GM19351 (cell line): ENCODE measurements around the gene NSDHL.

ENCODE experiments used
- ATAC-seq: cut with Tn5 transposase; IDR thresholded peaks from one replicate; pipeline ENCODE4 v1.9.1; 2021; ENCODE audit warnings: mild to moderate bottlenecking, moderate library complexity; ENCODE audit not compliant: unreplicated experiment

NSDHL gene

DNA sequence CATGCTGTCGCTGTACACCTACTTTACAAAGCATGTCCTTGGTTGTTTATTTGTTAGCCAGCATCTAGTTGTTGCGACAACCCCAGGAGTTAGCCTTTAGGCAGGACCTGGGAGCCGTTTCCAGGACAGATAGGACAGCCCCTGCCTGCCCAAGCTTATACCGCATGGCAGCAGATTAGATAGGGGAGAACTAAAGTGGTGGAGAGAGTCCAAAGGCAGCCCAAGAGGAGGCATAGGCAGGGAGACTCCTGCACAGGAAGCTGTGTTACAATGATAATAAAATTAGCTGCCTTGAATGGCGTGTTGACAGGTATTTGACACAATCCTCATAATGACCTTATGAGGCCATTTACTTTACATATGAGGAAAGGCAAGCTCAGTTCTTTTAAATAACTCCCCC lies 13.0 kb downstream of the NSDHL start:
- ATAC-seq: no peak

DNA sequence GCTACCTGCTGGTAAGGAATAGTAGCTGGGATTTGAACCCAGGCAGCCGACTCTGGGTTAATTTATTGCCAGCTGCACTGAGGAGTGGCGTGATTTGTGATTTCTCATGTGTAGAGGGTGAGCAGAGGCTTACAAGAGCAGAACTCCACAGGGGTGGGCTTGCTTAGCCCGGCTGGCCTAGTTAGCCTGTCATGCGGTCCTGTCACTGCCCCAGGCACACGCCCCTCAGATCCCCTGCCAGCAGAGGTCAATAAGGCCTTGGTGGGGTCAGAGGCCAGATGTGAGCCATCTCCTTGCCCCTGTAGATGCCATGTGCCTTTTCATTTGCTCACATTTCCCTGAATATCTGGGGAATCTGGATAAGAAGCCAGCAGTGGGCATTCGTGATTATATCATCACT lies 13.4 kb downstream of the NSDHL start:
- no peak for ATAC-seq

DNA sequence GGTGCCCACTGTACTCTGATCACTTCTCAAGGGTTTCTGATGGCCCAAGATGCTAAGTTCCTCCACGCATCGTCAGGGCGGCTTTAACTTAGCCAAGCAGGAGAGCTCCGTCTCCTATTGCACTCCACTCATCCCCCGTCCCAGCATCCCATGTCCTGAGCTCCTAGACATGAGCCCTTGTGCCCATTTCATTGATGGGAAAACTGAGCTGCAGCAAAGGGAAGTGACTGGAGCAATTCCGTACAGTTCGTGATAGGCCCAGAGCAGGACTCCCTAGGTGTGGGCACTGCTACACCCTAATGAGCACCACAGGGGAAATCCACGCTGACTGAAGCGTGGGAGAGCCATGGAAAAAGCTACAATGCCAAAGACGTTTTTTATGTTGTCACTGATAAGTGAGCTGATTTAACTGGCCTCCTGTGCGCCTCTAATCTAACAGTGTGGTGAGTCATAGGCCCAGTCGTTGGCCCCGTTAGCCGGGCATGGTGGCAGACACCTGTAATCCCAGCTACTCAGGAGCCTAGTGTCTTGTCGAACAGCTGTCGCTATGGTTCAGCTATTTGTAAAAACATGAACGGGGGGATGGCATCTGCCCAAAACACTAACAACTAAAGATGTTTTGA lies 14.9 kb downstream of the NSDHL start:
- ATAC-seq: no peak

- ATAC-seq: no peak
Observed at GRCh38 chrX:152847281-152847680, 16.4 kb downstream of the NSDHL start.

DNA sequence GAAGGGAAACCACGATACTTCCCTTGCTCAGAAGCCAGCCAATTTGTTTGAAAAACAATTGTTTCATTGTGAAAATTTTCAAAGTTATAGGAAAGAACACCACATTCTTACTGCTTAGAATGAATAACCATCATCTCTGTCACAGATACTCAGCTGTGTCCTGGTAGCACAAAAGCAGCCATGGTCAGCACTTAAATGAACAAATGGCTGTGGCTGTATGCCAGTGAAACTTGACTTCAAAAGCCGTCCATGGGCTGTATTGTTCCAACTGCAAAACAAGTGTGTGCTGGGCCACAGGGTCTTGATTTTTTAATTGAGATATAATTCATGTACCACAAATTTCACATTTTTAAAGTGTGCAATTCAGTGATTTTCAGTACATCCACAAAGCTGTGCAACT lies 19.6 kb downstream of the NSDHL start:
- ATAC-seq: no peak

GRCh38 chrX:152853986-152854385 lies 23.1 kb downstream of the NSDHL start:
- ATAC-seq: no peak

- no peak for ATAC-seq
Observed at GRCh38 chrX:152861116-152861515, 30.3 kb downstream of the NSDHL start.

- ATAC-seq: no peak
Observed at GRCh38 chrX:152861826-152862225, 31.0 kb downstream of the NSDHL start.

DNA sequence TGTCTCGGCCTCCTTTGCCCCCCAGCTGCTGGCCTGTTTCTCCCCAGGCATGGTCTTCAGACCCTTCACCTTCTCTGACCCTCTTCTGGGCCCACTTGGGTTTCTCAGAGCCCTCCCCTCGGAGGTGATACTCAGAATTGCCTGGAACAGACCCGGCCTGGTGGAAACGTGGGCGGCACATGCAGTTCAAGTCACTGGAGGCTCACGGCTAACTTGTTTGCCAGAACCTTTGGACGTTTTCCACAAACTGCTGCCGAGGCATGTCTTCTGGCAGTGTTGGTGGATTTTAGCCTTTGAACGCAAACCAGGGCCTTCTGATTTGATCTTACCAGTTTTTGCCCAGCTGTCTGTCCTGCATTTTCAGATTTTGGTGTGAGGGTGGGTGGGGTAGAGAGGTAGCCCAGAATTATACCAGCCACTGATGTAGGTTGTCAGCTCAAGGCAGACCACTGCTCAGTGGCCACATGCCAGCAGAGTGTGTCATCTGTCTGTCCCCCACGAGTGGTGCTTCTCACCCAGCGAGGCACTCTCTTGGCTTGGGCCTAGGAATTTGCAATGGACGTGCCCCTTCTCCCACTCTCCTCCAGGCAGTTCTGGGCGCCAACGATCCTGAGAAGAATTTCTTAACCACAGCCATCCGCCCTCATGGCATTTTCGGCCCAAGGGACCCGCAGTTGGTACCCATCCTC lies 34.5 kb downstream of the NSDHL start:
- no peak for ATAC-seq

- no peak for ATAC-seq
Observed at GRCh38 chrX:152866386-152866785, 35.5 kb downstream of the NSDHL start.

DNA sequence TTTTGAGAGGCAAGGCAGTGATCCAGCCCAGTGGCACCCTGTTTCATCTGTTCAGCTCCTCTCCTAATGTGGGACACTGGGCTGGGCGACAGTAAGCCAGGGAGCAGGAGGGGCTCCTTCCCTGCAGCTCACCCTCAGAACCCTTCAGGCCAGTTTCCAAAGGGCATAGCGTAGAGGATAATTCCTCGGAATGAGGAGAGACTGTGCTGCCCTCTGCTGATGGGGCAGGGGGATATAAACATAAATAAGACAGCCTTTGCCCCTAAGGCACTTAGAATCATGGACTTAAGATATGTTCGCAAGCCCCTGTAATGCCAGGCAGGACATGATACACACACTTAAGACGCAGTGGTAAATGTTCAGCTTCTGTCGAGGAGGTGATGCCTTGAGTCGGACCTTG lies 39.1 kb downstream of the NSDHL start:
- no peak for ATAC-seq

GRCh38 chrX:152871260-152871659 lies 40.4 kb downstream of the NSDHL start:
- ATAC-seq: no peak

DNA sequence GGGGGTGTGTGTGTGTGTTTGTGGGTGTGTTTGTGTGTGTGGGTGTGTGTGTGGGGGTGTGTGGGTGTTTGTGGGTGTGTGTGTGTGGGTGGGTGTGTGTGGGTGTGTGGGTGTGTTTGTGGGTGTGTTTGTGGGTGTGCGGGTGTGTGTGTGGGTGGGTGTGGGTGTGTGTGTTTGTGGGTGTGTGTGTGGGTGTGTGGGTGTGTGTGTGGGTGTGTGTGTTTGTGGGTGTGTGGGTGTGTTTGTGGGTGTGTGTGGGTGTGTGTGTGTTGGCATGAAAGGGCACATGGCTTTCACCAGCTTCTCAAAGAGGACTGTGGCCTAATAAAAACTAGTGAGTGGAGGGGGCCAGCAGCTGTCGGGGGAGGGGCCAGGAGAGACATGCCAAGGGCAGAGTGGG lies 41.7 kb downstream of the NSDHL start:
- no peak for ATAC-seq

DNA sequence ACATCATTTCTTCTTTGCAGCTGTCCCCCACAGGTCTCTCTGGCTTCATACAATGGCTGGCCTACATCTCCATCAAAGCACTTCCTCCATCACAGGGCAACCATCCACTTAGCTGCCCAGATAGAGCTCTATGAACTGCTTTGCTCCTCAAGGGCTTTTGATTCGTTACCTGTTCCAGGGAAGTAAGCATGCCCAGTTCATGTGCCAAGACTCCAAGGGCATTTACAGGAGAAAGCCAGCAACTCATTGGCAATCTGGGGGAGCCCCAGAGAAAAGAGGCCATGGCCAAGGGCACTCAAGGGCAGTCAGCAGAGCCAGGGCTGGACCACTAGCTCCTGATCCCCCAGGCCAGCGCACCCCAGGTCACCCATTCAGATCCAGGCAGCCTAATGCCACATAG lies 42.5 kb downstream of the NSDHL start:
- ATAC-seq: no peak

DNA sequence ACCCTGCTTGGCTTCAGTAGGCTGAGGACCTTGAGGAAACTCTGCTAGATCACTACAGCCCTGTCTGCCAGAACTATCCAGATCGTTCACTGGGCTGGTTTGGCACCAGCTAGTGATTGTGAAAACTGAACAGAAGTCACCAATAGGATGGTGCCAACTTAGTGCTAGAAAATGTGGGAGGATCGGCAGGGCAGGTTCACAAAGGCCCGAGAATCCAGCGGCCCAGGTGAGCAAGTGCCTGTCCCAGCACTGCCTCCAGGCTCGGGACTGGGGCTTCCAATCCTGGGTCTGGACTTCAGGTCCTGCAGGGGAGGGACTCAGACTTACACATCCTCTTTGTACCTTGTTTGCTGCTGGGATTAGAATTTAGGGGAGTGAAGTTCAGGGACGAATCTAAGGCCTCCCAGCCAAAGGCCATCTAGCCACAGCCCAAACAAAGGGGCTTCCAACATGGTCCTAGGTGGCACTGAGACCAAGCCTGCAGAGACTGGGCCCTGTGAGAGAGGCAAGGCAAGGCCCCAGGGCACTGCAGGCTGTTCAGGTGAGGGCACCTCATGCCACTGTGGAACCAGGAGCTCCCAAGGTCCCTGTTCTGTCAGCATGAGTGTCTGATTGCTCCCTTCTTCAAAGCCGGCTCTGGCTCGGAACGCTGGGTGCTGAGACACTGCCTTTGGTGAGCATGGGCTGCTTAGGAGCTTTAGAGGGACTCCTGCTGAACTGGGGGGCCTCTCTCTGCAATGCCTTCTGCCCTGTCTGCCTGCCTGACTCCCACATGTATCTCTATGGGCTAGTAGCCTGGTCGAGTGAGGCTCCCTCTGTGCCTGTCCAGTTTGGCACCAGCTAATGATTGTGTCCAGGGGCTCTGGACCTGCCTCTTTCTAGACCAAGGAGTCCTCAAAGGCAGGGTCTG lies 46.3 kb downstream of the NSDHL start:
- no peak for ATAC-seq

- no peak for ATAC-seq
Observed at GRCh38 chrX:152878976-152879755, 48.3 kb downstream of the NSDHL start.

DNA sequence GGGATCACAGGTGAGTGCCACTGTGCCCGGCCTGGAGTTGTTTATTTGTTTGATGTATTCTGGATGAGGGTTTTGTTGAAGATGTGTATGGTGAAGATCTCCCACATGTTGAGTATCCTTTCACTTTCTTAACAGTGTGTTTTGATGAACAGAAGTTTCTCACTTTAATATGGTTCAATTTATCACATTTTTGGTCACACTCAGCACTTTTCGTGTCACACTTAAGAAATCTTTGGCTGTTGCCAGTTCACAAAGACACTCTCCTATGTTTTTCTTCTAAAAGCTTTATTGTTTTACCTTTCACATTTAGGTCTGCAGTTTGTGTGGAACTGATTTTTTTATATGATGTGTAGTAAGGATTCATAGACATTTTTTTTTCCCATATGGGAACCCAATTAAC lies 50.4 kb downstream of the NSDHL start:
- no peak for ATAC-seq

GRCh38 chrX:152884171-152884570 lies 53.3 kb downstream of the NSDHL start:
- no peak for ATAC-seq

GRCh38 chrX:152886716-152887115 lies 55.9 kb downstream of the NSDHL start:
- no peak for ATAC-seq

- ATAC-seq: no peak
Observed at GRCh38 chrX:152892499-152892898, 61.6 kb downstream of the NSDHL start.
